Stimulated activated CD8-positive, alpha-beta memory T cell treated with anti-CD3 and anti-CD28 coated beads, Interleukin-7, amount 100 ng/mL, for 1 hour (primary cell): ENCODE results near the gene MORN5.
"Not testable (repeated sequence)": the region's sequence is repeated elsewhere in the genome, so short reads cannot be mapped to it uniquely, and the experiment has no call there.

Source experiments
- DNase-seq, 2 donors: peaks; one replicate each; pipeline ENCODE4 v3.0.0-alpha.2; 2020; ENCODE audit warnings: low read depth in 2 of 2

MORN5 gene

GRCh38 chr9:122159026-122159924 is at the start of gene MORN5, which contains the start of gene NDUFA8:
Gene MORN5 (plus strand): TSS chr9:122159908. CDS start chr9:122159973, 65 bp downstream.
Gene NDUFA8 (minus strand): TSS chr9:122159779. CDS start chr9:122159677, 102 bp downstream.
- peak; percentile 89 to 92 for DNase-seq

- no peak for DNase-seq
Observed at GRCh38 chr9:122110100-122110833, 49.4 kb upstream of the MORN5 start.

GRCh38 chr9:122111413-122112085 is 48.2 kb upstream of the MORN5 start:
- no peak for DNase-seq

- DNase-seq = no peak
Observed at GRCh38 chr9:122112238-122112637, 47.5 kb upstream of the MORN5 start.

DNA sequence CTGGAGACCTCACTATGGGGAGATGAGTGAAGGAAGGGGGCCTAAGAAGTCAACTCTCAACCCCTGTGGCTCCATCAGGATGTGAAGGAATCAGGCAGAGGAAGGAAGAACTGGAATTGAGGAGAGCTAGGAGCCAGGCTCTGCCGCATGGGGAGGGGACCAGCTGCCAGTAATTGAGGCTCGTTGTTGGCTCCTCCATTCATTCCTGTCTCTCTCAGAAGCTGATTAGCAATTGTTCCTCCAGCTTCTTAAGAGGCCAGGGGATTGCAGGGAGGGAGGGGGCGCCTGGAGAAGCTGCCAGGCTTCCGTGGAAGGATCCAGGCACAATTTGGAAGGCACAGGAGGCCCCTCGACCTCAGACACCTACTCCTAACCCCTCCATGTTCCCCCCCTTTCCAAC is 46.1 kb upstream of the MORN5 start:
- no peak for DNase-seq

DNA sequence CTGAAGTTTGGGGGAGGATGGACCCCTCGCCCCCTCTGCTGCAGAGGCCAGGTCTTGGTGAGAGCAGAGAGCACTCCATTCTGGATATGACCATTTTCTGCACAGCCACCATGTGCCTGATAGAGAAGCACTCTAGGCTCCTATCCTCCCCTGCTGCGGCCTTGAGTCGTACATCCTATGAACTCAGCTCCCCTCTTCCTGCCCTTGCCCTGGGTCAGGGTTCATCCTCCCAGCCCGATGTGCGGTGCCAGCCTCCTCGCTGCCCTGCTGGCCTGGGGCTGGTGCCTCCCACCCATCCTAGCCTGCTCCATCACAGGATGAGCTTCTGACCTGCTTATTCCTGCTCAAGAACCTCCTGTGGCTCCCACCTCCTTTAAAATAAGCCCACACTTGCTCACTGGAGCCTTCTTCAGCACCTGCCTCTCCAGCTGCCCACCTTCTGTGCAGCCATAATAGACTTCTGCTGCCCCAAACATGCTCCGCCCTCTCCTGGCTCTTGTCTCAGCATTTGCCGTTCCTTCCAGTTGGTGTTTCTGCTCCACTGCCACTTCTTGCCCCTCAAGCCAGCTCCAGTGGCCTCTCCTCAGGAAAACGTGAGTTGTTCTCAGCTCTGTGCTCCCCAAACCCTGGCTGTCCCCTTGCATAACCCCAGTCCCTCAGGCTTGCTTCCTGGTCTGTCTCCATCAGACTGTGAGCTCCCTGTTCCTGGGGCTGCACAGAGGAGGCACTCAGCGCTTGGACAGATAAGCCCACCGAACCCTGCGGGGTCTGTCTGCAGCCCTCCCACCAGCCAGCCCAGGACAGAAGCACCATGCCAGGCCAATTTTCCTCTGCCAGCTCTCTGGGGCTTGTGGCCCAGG is 44.3 kb upstream of the MORN5 start:
- no peak for DNase-seq

GRCh38 chr9:122116040-122116439 is 43.7 kb upstream of the MORN5 start:
- DNase-seq = no peak

DNA sequence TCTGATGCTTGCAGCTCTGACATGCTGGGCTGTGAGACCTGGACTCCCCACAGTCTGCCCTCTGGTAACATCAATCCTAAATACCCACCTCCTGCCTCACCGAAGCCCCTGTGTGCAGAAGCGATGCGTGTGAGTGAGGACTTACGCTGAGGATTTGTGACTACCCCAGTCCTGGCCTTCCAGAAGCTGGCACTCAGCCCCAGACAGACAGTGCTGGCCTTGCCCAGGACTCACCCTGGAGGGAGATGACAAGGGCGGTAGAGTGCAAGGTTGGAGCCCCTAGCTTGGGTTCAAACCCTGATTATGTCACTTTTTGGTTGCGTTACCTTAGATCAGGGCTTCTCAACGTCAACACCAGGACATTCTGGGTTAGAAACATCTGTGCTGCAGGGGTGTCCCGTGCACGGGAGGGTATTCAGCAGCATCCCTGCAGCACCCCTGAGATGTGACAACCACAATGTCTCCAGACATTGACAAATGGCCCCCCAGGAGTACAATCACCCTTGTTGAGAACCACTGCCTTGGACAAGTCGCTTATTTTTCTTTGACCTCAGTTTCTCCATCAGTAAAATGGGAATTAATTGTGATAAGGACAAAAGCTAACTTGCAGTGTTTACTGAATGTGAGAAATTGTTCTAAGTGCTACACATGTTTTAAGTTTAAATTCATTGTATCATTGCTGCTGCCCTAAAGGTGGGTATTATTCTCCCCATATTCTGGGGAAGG is 43.1 kb upstream of the MORN5 start:
- DNase-seq = no peak

GRCh38 chr9:122117241-122117640 is 42.5 kb upstream of the MORN5 start:
- not testable (repeated sequence) for DNase-seq

GRCh38 chr9:122118343-122119165 is 41.2 kb upstream of the MORN5 start:
- no peak for DNase-seq

- DNase-seq = no peak
Observed at GRCh38 chr9:122119166-122119521, 40.6 kb upstream of the MORN5 start.

GRCh38 chr9:122119721-122120120 is 40.0 kb upstream of the MORN5 start:
- no peak for DNase-seq

DNA sequence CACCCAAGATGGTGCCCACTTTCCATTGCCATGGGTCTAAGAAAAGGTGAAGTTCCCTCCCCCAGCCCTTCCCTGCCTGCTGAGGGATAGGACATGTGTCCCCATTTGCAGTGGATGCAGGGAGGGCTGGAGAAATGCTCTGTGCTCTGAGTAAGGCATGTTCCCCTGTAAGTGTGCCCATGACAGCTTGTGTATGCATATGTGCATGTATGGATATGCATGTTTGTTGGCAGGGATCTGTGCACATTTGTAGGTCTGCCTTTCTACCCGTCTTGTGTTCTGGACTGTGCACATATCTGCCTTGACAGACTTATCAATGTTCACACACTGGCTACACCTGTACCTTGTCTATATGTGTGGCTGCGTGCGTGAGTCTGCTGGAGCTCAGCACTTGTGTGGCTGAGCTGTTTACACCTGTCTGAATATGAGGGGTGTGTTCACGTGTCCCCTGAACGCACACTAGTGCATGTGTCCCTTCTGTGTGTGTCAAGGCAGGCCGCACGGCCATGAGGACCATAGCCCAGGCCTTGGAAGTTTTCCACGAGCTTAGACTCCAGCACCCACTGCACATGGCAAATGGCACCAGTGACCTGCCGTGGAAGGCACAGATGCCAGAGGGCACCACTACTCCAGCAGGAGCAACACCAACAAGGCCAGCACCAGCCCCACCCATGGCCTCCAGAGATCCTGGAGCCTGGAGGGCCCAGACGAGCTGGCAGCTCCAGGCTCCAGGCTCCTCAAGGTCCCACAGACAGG is 39.2 kb upstream of the MORN5 start:
- DNase-seq = no peak

DNA sequence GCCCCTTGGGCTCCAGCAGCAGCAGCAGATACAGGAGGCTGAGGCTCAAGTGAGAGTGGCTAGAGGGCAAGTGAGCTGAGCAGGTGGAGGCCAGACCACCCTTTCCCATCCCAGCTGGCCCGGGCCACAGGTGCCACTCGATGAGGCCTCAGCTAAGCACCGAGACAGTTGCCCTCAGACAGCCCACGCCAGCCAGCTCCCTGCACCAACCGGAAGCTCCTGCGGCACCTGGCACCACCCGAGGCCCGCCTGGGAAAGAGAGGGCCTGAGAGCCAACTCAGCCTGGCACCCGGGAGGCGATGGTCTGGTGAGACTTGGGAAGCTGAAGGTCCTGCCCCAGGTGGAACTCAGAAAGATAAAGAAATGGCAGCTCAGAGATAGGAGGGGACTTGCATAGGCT is 38.3 kb upstream of the MORN5 start:
- no peak for DNase-seq

- DNase-seq = no peak
Observed at GRCh38 chr9:122121931-122122330, 37.8 kb upstream of the MORN5 start.

- DNase-seq = no peak
Observed at GRCh38 chr9:122122468-122122867, 37.2 kb upstream of the MORN5 start.

- peak; percentile 46 to 56 for DNase-seq
Observed at GRCh38 chr9:122122903-122123632, 36.6 kb upstream of the MORN5 start.

GRCh38 chr9:122124048-122124447 is 35.7 kb upstream of the MORN5 start:
- DNase-seq = no peak
